ENCODE results near the gene BCL11A.

The BCL11A gene

GRCh38 chr2:60558536-60558935 lies 5.1 kb upstream of the BCL11A start:
- DNase-seq = no peak

- no peak for DNase-seq
Measured at GRCh38 chr2:60557486-60557864, 4.0 kb upstream of the BCL11A start.

DNA sequence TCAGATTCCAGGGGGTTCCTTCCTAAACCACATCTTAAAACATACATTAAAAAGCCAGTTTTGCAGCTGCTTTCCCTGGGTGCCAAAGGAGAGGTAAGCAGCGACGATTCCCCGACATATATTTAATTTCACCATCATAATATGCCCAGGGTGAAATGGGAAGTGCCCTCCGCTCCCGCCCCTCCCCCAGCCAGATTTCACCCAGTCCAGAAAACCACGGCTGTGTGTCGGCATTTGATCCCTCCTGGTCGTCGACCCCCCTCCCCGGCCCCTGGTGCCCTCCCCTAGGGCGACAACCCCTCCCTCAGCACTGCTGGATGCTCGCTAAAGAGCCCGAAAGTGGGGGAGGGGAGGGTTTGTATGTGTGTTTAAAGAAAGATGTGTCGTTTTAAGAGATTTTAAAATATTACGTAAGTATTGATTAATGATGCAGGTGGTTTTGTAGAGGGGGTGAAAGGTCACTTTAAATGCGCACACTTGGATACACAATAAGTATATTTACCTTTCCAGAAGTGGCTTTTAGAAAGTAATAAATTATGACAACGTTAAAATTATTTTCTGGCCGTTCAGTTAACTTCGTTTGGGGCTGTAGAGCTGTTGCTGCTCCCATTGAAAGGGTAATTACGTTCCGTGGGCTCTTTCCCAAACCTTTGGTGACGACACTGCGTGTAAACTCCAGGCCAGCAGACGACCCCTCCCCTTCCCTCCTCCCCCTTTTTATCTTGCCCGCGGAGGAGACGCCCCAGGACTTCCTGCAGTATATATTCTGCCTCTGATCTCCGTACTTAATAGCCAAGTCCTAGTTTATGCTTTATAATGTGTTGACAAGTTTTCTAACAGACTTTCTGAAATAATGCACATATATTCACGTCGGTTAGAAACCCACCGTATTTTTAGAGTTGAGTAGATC lies 3.4 kb upstream of the BCL11A start:
- DNase-seq = peak in 1 of 2 experiments; percentile 34

DNA sequence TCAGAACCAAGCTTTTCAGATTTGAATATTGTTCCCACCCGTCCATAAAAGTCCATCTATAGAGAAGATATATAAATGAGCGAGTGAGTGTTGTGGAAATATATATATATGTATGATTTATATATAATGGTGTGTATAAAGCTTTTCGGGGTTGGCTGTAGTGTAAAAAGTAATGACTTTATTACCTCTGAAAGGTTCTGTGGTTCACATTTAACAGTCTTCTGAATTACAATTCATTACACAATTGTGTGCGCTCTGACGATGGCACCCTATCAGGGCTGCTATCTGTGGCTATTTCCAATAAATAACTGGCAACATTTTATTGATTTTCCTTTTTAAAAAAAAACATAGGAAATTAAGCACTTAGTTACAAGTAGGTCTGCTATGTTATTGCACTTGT lies 2.7 kb upstream of the BCL11A start:
- no peak for DNase-seq

DNA sequence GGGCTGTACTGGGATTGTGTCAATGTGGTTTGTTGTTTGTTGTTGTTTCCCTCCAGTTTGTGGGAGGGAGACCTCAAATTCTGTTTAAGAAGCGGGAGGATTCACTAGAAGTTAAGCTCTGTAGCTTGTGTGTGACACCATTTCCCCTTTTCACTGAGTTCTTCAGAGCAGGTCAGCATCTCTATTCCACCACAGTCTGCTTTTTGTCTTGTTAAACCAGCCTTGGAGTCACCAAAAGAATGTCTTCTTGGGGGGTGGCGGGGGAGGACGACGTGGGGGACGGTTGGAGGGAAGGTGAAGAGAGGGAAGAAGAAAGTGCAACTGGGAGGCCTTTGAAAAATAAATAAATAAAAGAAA lies 2.3 kb upstream of the BCL11A start:
- DNase-seq = peak in 1 of 2 experiments; percentile 29

DNA sequence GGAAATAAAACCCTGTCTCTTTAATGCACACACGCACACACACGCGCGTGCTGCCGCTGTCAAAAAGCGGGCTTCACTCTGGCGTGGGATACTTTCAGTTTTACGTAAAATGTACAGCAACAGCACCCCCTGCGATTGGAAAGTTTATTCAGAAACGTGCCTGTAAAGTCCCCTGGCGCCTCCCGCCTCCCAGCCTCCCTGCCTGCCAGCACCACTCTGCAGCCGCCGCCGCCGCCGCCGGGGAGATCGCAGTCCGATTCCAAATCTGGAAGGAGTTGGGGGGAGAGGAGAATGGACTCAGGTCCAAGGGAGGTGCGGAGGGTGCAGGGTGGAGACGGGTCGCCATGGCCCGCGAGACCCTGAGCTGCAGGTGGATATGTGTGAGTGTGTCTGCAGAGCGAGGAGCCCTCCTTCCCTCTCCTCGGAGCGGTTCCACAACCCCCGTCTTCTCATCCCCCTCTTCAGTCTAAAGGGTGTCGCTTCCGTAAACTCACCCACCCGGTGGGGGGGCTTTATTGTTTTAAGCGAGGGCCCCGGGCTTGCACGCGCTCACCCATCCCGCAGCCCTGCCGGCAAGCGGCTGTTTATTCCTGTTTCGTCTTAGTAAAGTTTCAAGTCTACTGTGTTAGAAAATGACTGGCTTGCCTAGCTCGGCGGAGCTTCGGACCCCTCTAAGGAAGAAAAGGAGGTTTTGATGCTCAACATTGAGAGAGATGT lies 1.8 kb upstream of the BCL11A start:
- peak; percentile 66 to 78 for DNase-seq

- peak; percentile 14 to 62 for DNase-seq
Measured at GRCh38 chr2:60554646-60555065, 1.2 kb upstream of the BCL11A start.

- DNase-seq = peak in 1 of 2 experiments; percentile 57
Measured at GRCh38 chr2:60554074-60554645, 706 bp upstream of the BCL11A start.

DNA sequence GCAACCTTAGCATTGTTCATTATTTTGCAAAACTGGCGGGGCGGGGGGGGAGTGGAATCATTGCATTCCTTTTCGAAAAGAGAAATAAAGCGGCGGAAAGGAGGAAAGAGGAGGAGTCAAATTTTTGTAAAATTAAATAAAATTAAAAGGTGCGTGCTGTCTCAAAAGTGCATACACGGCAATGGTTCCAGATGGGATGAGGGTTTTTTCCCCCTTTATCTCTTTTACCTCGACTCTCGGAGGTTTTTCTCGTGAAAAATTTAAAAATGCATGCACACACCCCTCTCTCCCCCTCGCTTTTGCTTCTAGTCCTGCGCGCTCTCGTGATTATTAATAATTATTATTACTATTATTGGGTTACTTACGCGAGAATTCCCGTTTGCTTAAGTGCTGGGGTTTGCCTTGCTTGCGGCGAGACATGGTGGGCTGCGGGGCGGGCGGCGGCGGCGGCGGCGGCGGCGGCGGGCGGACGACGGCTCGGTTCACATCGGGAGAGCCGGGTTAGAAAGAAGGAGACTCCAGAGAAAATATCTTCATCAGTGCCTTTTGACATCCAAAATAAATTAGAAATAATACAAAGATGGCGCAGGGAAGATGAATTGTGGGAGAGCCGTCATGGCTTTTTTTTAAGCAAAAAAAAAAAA lies 481 bp downstream of the BCL11A start:
- peak in 1 of 2 experiments; percentile 36 for DNase-seq

GRCh38 chr2:60552078-60552850 lies 1.2 kb downstream of the BCL11A start:
- DNase-seq = peak in 1 of 2 experiments; percentile 35

DNA sequence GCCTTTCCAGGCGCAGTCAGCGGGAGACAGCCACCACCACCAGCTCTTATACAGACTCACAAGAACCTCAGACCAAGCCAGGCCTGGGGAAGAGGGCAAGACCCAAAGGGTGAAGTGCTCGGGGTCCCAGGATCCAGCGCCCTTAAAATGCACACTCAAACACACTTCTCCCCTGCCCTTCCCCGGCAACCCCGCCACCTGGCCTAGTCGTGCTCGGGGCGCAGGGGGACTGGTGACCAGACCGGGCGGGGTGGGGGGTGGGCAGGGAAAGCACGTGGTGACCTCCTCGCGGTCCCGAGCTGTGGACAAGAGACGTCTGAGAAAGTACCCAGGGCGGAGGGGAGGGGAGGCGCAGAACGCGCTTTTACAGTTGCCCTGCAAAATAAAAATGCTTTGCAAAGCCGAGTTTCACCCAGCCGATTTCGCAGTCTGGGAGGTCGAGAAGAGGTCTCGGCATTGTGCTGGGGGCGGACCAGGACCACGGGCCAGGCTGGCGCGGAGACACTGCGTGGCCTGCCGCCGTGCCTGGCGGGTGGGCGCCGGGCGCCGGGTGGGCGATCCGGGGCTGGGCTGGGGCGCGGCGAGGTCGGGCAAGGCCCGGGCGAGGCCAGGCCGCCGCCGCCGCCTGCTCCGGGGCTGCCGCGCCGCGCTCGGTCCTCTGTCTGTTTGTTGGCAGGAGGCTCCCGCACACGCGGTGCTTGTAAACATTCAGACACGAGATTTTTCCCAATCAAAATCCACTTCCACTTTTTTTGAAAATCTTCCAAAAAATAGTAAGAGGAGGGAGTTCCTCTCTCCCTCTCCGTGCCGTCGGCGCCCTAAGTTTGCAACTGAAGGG lies 2.0 kb downstream of the BCL11A start:
- peak in 1 of 2 experiments; percentile 49 for DNase-seq

GRCh38 chr2:60550984-60551239 lies 2.5 kb downstream of the BCL11A start:
- DNase-seq = no peak

DNA sequence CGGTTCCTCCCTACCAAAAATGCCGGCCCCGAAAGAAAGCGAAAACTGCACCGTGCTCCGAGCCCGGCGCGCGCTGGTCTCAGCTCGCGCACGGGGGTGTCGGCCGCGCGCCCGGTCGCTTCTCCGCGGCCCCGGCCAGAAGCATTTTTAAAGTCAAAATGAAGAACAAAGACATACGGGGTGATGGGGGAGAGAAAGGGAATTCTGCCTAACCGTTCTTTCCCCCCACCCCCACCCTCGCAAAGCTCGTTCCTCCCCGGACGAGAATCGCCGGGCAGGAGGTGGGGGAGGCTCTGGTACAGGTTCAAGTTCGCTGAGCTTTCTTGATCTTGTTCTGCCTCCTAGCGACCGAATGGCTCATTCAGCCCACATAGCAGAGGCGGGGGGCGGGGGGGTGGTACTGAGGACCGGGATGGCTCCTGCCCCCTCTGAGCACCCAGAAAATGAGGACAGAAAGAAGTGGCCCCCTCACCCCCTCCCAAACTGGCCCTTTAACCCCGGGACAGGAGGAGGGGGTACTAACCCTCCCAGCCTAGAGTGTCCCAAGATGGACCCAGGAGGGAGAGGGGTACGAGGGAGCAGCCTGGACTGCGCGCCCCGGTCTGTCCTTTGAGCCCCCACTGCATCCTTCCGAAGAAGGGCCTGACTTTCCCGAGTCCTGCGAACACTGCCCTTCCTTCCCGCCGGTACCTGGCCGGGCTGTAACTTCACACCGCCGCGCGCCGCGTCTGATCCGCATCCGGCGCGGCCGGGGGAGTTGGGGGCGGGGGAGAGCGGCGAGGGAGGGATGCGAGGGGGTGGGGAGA lies 3.1 kb downstream of the BCL11A start:
- DNase-seq = peak; percentile 59 to 88

DNA sequence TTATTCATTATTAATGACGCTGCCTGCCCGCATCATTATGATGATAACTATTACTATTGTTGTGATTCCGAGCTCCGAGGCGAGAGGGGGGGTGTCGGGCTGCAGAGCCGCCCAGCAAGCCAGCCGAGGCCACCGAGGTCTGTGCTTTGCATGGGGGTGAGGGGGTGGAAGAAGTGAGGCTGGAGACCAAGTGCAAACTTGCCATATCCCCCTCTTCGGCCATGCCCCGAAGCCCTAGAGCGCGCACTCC lies 3.6 kb downstream of the BCL11A start:
- no peak for DNase-seq

GRCh38 chr2:60549238-60549927 lies 4.1 kb downstream of the BCL11A start:
- peak; percentile 34 to 37 for DNase-seq

DNA sequence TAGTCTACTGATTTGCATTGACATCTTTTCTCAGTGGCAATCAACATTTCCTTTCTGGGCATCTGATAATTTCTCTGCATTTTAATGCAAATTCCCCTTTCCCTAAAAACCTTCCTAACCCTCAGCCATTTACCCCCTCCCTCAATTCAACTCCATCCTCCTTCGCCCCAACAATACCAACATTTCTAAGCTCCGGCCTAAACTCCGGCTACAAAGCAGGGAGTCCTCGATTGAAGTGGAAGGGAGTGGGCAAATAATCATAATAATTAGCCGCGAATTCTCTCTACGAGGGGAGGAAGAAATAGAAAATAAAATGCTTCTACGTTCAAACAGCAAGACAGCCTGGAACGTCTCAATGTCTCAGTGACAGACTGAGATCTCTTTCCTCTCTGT lies 4.6 kb downstream of the BCL11A start:
- DNase-seq = peak in 1 of 2 experiments; percentile 30

DNA sequence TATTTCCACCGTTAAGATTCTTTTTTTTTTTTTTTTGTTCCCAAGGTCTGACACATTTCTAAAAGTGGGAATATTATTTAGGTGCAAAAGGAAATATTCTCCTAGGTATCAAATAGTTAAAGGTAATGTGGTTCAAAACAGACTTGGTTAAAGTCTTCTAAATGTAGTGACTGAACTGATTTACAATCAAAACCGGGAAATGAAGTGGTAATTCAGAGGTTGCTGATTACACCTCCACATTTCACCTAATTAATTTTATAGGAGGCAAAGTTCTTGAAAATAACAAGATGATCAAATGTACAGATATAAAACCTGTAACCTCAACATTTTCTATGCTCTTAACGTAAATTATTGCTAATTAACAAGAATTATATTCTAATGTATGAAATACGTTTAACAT lies 5.1 kb downstream of the BCL11A start:
- DNase-seq = no peak

DNA sequence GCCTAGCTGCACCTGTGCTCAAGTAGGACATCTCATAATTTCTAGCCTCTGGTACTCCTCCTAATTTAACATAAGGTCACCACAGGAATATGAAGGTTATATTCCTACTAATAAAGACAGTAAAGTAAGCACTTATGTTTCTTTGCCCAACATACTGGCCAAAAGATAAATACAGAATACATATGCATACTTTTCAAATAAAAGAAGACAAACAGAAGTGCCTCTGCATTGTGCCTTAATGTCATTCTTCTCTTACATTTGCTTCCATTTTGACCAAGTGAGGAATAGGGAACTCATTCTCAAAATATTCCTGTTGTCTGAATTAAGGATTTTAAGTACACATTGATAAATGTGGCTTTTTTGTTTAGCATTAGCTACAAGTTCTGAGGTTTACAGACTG lies 5.6 kb downstream of the BCL11A start:
- DNase-seq = no peak

DNA sequence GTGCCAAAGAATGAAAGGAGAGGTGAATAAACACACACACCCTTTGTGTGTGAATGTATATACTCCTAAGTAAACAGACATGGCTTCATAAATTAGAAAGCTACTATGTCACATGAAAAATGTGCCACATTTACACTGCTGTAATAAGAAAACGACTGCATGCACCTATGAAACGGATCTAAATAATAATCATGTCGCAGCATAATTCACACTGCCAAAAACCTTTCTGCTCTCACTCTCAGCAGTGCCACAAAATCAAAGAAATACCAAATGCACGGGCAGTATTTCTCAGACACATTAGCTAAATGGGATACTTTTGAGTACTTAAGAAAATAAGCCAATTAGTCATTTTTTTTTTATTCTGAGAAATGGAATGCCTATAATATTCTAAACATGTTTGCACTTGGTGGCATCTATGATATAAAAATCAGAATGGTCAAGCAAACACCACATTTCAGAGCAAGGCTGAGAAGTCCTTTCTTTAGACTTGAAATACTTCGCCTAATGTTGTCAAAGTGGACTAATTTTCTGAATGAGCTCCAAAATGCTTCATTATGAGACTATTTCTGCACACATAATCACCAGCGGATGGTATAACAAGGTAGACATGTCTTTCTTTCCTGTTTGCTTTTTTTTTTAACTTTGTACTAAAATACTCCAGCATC lies 6.6 kb downstream of the BCL11A start:
- no peak for DNase-seq

GRCh38 chr2:60544954-60545560 lies 8.4 kb downstream of the BCL11A start:
- DNase-seq = no peak
